Liver (tissue), 9 donors: ENCODE data around the gene JOSD2. TPM values are rescaled to one million over a fixed set of nuclear protein-coding genes. Genes with fewer than 3 reads are reported as not detected.

Experiments
- DNase-seq: peaks from one replicate; pipeline ENCODE4 v3.0.0-alpha.2; 2017; ENCODE audit warnings: low spot score
- H3K27ac ChIP-seq, 2 donors: one replicate each; pipeline ENCODE4 v1.7.0; 2013; ENCODE audit warnings: inconsistent platforms in 2 of 2, low read length in 2 of 2, control low read depth in 1 of 2, low read depth in 1 of 2, mild to moderate bottlenecking in 1 of 2
- H3K27me3 ChIP-seq, 4 donors: one replicate each; pipeline versions ENCODE4 v1.6.1 to v1.7.0; 2013; ENCODE audit warnings: low read length in 3 of 4, inconsistent platforms in 1 of 4, mild to moderate bottlenecking in 1 of 4, moderate library complexity in 1 of 4; ENCODE audit not compliant: control insufficient read depth in 4 of 4, insufficient read depth in 4 of 4
- H3K36me3 ChIP-seq, 4 donors: one replicate each; pipeline versions ENCODE4 v1.6.1 to v1.7.0; 2013; ENCODE audit warnings: low read length in 3 of 4, mild to moderate bottlenecking in 3 of 4, low read depth in 1 of 4, moderate library complexity in 1 of 4; ENCODE audit not compliant: control insufficient read depth in 4 of 4, insufficient read depth in 3 of 4
- H3K4me1 ChIP-seq, 4 donors: one replicate each; pipeline versions ENCODE4 v1.6.1 to v1.7.0; 2013; ENCODE audit warnings: low read length in 3 of 4, mild to moderate bottlenecking in 3 of 4, moderate library complexity in 1 of 4; ENCODE audit not compliant: control insufficient read depth in 4 of 4, insufficient read depth in 4 of 4
- H3K4me3 ChIP-seq, 3 donors: one replicate each; pipeline versions ENCODE4 v1.6.1 to v1.7.0; 2013; ENCODE audit warnings: low read length in 3 of 3, control low read depth in 1 of 3, low read depth in 1 of 3, mild to moderate bottlenecking in 1 of 3
- H3K9ac ChIP-seq, 2 donors: one replicate each; pipeline ENCODE4 v1.7.0; 2013; ENCODE audit warnings: low read length in 2 of 2, mild to moderate bottlenecking in 2 of 2, moderate library complexity in 2 of 2, control low read depth in 1 of 2, low read depth in 1 of 2
- H3K9me3 ChIP-seq, 4 donors: one replicate each; pipeline versions ENCODE4 v1.6.1 to v1.7.0; 2013; ENCODE audit warnings: low read length in 3 of 4; ENCODE audit not compliant: control insufficient read depth in 4 of 4
- ATF3 ChIP-seq: IDR thresholded peaks from 2 replicates; pipeline ENCODE4 v1.6.1; 2016; ENCODE audit warnings: antibody characterized with exemption
- CTCF ChIP-seq: fragments of 150-350 bp; IDR thresholded peaks from 2 replicates; pipeline ENCODE4 v1.5.1; 2017; ENCODE audit warnings: improper control_type of control experiment, low read depth, low read length; ENCODE audit not compliant: missing input control
- EGR1 ChIP-seq, 2 donors: IDR thresholded peaks; 2 replicates each; pipeline ENCODE4 v1.6.1; 2016 to 2018; ENCODE audit warnings: antibody characterized with exemption in 2 of 2, low read depth in 2 of 2
- FOXA1 ChIP-seq: IDR thresholded peaks from 2 replicates; pipeline ENCODE4 v1.6.1; 2016; ENCODE audit warnings: antibody characterized with exemption
- FOXA2 ChIP-seq: IDR thresholded peaks from 2 replicates; pipeline ENCODE4 v1.6.1; 2016; ENCODE audit warnings: antibody characterized with exemption
- GABPA ChIP-seq, 2 donors: IDR thresholded peaks in 1 of 2; conservative IDR thresholded peaks in 1 of 2; 2 replicates each; pipeline ENCODE4 v1.6.1; 2016; ENCODE audit warnings: antibody characterized with exemption in 2 of 2, mild to moderate bottlenecking in 1 of 2, moderate library complexity in 1 of 2
- HNF4A ChIP-seq, 2 donors: conservative IDR thresholded peaks; 2 replicates each; pipeline ENCODE4 v1.6.1; 2016; ENCODE audit warnings: antibody characterized with exemption in 2 of 2, mild to moderate bottlenecking in 2 of 2
- HNF4G ChIP-seq: IDR thresholded peaks from 2 replicates; pipeline ENCODE4 v1.6.1; 2016; ENCODE audit warnings: antibody characterized with exemption
- JUND ChIP-seq, 2 donors: IDR thresholded peaks; 2 replicates each; pipeline ENCODE4 v1.6.1; 2016; ENCODE audit warnings: antibody characterized with exemption in 2 of 2
- MAX ChIP-seq: IDR thresholded peaks from 2 replicates; pipeline ENCODE4 v1.6.1; 2016; ENCODE audit warnings: antibody characterized with exemption
- RAD21 ChIP-seq, 2 donors: IDR thresholded peaks; 2 replicates each; pipeline ENCODE4 v1.6.1; 2016; ENCODE audit warnings: antibody characterized with exemption in 2 of 2, mild to moderate bottlenecking in 2 of 2
- REST ChIP-seq: IDR thresholded peaks from 2 replicates; pipeline ENCODE4 v1.6.1; 2016; ENCODE audit warnings: antibody characterized with exemption, mild to moderate bottlenecking
- RXRA ChIP-seq, 2 donors: IDR thresholded peaks; 2 replicates each; pipeline ENCODE4 v1.6.1; 2017 to 2018; ENCODE audit warnings: antibody characterized with exemption in 2 of 2, mild to moderate bottlenecking in 1 of 2
- SP1 ChIP-seq: IDR thresholded peaks from 2 replicates; pipeline ENCODE4 v1.6.1; 2018; ENCODE audit warnings: antibody characterized with exemption, mild to moderate bottlenecking
- TAF1 ChIP-seq: conservative IDR thresholded peaks from 2 replicates; pipeline ENCODE4 v1.6.1; 2016; ENCODE audit warnings: antibody characterized with exemption, mild to moderate bottlenecking
- YY1 ChIP-seq: IDR thresholded peaks from 2 replicates; pipeline ENCODE4 v1.6.1; 2016; ENCODE audit warnings: antibody characterized with exemption, mild to moderate bottlenecking
- ZBTB33 ChIP-seq: IDR thresholded peaks from 2 replicates; pipeline ENCODE4 v1.6.1; 2016; ENCODE audit warnings: antibody characterized with exemption
- WGBS: extraction: QIAGEN DNeasy Blood & Tissue Kit; methylation state at CpG from one replicate; pipeline ENCODE4 v1.1.7; 2013; 5-methylcytosine and 5-hydroxymethylcytosine counted together
- polyA plus RNA-seq, 2 donors: library from polyadenylated mRNA; stranded (reverse) in 1 of 2; unstranded in 1 of 2; fragments of 200-250 nt in 1 of 2; fragments of >200 nt in 1 of 2; fragmentation: Nextera tagmentation in 1 of 2; extraction: Ambion mirVana in 1 of 2; gene quantifications; one replicate each; pipeline versions ENCODE4 v1.2.1 to v1.2.3, GENCODE V29; 2013 to 2015
- total RNA-seq, 2 donors: library from RNA; depleted of rRNA; stranded (reverse); fragments of >200 nt; gene quantifications; one replicate each; pipeline ENCODE4 v1.2.3, GENCODE V29; 2014
- donor health status: healthy.
- donor health status: healthy.
- donor health status: healthy.
- donor health status: healthy.
- donor health status: healthy.

JOSD2 gene
- total and polyA plus RNA-seq, 4 donors, result 6.6 to 32.9 (median 20.0) TPM

GRCh38 chr19:50551715-50552187 lies 40.8 kb upstream of the JOSD2 start:
- H3K4me1 ChIP-seq, result peaks cover 0 to 12% (median 2%) of the 10 kb centered on the region in 4 donors
- 2% methylated on average over 22 of the region's 22 CpGs for whole genome bisulfite sequencing
- H3K27ac ChIP-seq, result no peak overlapping the region
- H3K9ac ChIP-seq, result no peak overlapping the region
- TF ChIP-seq YY1 (no peak), RAD21 (IDR thresholded peaks at IDR 0.05) (no peak), CTCF (no peak), HNF4G (no peak), EGR1 (IDR thresholded peaks at IDR 0.05; ENCODE audit: low read depth in 2 of 2) (no peak), ATF3 (no peak), FOXA1 (no peak), RXRA (IDR thresholded peaks at IDR 0.05) (no peak), HNF4A (conservative IDR thresholded peaks at IDR 0.05) (no peak), JUND (IDR thresholded peaks at IDR 0.05) (no peak), GABPA (IDR thresholded peaks at IDR 0.05 in 1 of 2, conservative IDR thresholded peaks at IDR 0.05 in 1 of 2) (no peak), REST (no peak), FOXA2 (no peak), ZBTB33 (no peak), MAX (no peak), TAF1 (no peak), SP1 (no peak)
- no peak overlapping the region for H3K4me3 ChIP-seq
- H3K36me3 ChIP-seq, result no peaks in the 10 kb centered on the region
- no peak for DNase-seq
- no peaks in the 10 kb centered on the region for H3K9me3 ChIP-seq
- peaks cover 0 to 8% (median 5%) of the 10 kb centered on the region in 4 donors for H3K27me3 ChIP-seq
